HG02870 (cell line): ENCODE measurements around the gene SMIM35.

Experiments
- ATAC-seq: cut with Tn5 transposase; IDR thresholded peaks from one replicate; pipeline ENCODE4 v1.9.1; 2021; ENCODE audit warnings: mild to moderate bottlenecking, moderate library complexity; ENCODE audit not compliant: unreplicated experiment

SMIM35 gene

GRCh38 chr11:117969160-117969991 lies 117.4 kb downstream of the SMIM35 start:
- ATAC-seq = no peak

DNA sequence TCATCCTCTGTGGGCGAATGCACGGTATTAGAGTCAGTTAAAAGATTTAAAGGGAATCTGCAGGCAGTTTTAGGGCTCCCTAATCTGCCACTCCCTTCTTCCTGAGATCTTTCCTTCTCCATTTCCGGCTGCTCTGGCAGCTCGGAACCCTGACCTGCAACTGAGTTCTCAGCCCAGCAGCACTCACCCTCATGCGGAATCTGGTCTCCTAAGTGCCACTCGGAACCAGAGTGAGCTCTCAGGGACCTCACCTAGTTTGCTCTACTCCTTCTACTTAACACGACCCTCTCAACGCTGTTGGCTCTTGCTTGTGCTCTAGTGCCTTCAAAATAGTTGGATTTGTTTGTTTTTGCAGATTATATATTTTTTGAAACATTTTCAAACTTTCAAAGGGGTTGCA lies 119.9 kb downstream of the SMIM35 start:
- no peak for ATAC-seq

GRCh38 chr11:117962826-117963225 lies 123.9 kb downstream of the SMIM35 start:
- no peak for ATAC-seq

GRCh38 chr11:117961896-117962295 lies 124.9 kb downstream of the SMIM35 start:
- no peak for ATAC-seq

DNA sequence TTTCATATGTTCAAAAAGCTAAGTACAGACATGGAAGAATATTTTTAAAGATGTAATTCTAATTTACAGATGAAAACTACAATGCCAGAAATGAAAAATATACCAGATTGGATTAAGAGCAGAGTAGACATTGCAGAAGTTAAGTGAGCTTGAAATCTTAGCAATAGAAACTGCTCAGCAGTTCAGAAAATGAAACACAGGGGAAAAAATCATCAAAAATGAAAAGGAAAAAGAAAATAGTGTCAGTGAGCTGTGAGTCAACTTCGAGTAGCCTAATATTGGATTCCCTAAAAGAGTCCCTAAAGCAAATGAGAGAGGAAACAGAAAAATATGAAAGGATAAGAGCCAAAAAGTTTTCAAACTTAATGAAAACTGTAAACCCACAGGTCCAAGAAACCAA lies 126.4 kb downstream of the SMIM35 start:
- no peak for ATAC-seq

DNA sequence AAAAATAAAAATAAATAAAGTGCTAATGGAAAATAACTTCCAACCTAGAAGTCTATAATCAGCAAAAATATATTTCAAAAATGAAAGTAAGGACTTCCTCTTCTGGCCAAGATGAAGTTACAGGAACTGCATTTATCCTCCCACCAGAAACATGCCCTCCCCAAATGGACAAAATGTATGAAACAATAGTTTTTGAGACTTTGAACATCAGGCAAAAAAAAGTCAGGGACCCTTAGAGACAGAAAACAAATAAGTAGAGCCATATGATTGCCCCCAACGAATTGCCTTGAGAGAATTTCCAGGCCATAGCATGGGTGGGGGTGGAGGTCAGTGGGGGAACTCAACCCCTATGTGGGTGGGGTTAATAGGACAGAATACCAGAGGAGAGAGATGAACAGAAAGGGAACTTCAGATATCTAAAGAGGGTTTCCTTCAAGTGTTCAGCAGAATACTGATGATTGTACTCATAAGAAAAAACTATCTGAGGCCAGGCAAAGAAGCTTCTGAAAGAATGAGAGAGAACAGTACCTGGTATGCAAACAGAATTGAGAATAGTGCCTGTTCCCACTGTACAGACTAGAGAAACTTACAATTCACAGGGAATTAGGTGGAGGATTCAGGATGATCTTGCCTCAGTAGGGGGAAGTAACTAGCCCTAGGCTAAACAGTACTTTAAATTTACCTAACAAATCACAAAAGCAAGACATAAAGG lies 127.2 kb downstream of the SMIM35 start:
- ATAC-seq = no peak

GRCh38 chr11:117958949-117959348 lies 127.8 kb downstream of the SMIM35 start:
- no peak for ATAC-seq
